Hematopoietic multipotent progenitor cell (in vitro differentiated cells): ENCODE data around the gene ARHGAP6. TPM values are rescaled to one million over a fixed set of nuclear protein-coding genes. Genes with fewer than 3 reads are reported as not detected.

Experiments
- DNase-seq, 3 donors: peaks; one replicate each; pipeline ENCODE4 v3.0.0-alpha.2; 2011 to 2015; ENCODE audit warnings: low read depth in 2 of 3, low spot score in 2 of 3
- total RNA-seq: library from RNA; depleted of rRNA; stranded (reverse); fragments of >200 nt; gene quantifications from one replicate; pipeline ENCODE4 v1.2.3, GENCODE V29; 2012

Gene ARHGAP6
- total RNA-seq, 1 donor, result 1.3 TPM

DNA sequence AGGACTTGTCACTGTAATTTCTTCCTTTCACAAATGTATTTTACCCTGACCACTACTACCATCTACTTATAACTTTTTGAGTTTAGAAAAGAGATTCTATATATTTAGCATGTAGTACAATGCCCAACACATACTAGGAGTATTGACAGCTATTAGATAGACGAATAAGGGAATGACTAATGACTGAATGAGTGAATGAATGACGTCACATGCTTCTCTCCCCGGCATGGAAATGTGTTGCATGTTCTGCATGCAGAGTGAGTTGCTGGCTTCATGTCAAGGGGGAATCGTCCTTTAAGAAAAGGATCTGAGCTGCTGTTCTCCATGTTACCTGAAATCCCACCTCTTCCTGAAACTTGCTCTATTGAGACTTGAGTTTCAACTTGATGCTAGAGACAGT lies 459.9 kb downstream of the ARHGAP6 start:
- no peak for DNase-seq

- DNase-seq, result no peak
These were observed 468.0 kb downstream of the ARHGAP6 start for GRCh38 chrX:11197671-11198070.

- no peak for DNase-seq
These were observed 469.2 kb downstream of the ARHGAP6 start for GRCh38 chrX:11196476-11196875.

- no peak for DNase-seq
These were observed 472.7 kb downstream of the ARHGAP6 start for GRCh38 chrX:11193035-11193469.

DNA sequence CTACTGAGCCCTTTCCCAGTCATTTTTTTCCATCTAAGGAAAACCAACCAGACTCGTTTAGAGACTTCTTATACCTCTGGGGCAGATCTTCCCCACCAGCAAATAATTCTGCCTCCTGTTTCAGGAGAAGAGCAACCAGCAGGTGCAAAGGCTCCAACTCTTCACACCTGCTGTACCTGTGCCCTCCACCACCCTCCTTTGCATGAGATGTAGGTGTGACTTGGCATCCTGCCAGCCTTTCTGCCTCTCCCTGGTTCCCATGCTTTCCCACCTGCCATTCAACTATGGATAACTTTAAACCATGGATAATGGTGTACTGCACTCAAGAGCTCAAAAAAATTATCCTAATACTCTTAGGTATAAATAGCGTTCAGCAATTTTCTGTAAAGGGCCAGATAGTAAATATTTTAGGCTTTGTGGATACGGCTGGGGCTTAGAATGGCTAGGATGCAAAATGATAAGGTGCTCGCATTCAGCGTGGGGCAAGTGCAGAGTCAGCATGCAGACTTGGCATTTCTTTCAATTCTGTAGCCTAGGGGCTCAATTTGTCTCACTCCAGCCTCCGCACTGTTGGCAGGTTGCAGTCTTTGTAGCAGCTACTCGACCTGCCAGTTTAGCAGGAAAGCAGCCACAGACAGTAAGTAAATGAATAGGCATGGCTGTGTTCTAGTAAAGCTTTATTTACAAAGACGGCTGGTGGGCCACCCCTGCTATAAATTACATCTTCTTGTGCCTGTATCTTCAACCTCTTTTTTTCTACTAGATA lies 474.8 kb downstream of the ARHGAP6 start:
- no peak for DNase-seq

GRCh38 chrX:11189097-11189496 lies 476.6 kb downstream of the ARHGAP6 start:
- no peak for DNase-seq

DNA sequence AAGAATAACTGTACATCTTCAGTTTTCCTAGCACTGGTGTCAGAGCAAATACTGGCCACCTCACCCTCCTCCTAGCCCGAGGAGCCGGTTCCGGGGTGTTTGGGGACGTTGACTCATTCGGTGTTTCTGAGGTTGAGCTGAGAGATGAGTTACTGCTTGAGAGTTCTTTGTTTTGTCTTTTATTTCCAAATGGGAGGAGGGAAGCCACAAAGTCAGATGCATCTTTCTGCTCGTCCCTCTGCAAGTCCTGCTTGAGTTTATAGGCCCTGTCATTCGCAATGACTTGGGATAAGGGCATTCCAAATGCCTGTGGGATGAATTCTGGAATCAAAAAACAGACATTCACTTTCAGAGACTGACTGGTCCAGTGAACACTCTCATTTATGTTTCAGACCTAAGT lies 477.1 kb downstream of the ARHGAP6 start:
- no peak for DNase-seq

GRCh38 chrX:11187001-11187400 lies 478.7 kb downstream of the ARHGAP6 start:
- DNase-seq, result no peak

GRCh38 chrX:11185861-11186260 lies 479.9 kb downstream of the ARHGAP6 start:
- DNase-seq, result no peak

DNA sequence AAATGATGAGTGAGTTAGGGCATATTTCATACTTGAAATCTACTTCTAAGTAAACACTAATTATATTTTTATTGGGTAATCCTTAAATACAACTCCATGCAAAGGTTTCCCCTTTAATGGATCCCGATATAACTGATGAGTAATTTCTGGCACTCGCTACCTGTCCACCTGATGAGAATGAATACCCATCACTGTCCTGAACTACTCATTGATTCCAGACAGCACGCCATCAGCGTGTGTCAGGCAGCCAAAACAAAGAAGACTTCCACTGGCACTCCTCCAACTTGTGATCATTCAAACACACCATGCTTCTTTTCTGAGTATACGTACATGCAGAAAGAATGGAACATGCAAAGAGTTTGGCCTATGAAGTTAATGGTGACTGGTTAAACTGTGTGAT lies 485.1 kb downstream of the ARHGAP6 start:
- no peak for DNase-seq

DNA sequence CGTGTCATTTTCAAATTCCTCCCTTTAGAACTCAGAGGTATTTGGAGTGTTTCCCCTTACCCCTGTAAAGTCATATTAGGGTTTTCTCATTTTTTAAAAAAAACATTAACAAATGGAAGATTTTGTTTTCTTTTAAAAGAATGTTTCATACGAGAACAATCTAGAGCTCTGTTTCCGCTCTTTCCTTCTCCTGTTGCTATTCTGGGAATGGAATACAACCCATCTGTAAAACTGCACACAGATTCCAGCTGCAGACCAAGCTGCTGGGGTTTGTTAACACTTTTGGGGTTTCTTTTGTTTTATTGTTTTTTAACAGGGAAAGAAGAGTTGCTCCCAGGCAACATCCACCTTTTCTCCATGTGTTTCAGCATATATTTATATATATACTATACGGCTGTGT lies 493.3 kb downstream of the ARHGAP6 start:
- no peak for DNase-seq

DNA sequence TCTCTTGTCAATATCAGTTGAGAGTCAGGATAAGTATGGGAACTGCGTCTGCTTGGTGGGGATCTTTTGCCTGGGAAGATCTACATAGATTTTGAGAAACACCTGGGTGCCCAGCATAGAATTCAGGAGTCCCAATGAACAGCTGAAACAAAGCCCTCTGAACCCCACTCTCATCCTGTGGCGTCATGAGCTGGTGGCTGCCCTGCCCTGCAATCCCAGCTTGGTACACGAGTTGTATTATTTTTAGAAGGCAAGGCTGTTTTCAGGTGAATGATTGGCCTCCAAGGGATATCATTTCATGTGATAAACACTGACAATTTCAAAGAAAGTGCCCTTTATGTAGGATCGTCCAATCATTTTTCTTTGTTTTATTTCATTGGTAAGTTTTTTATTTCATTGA lies 493.8 kb downstream of the ARHGAP6 start:
- DNase-seq, result no peak

- DNase-seq, result no peak
These were observed 501.3 kb downstream of the ARHGAP6 start for GRCh38 chrX:11164433-11164832.

- no peak for DNase-seq
These were observed 506.6 kb downstream of the ARHGAP6 start for GRCh38 chrX:11159149-11159548.

- DNase-seq, result no peak
These were observed 513.7 kb downstream of the ARHGAP6 start for GRCh38 chrX:11151799-11152559.

GRCh38 chrX:11148401-11148800 lies 517.3 kb downstream of the ARHGAP6 start:
- no peak for DNase-seq

GRCh38 chrX:11146411-11146810 lies 519.3 kb downstream of the ARHGAP6 start:
- DNase-seq, result no peak

DNA sequence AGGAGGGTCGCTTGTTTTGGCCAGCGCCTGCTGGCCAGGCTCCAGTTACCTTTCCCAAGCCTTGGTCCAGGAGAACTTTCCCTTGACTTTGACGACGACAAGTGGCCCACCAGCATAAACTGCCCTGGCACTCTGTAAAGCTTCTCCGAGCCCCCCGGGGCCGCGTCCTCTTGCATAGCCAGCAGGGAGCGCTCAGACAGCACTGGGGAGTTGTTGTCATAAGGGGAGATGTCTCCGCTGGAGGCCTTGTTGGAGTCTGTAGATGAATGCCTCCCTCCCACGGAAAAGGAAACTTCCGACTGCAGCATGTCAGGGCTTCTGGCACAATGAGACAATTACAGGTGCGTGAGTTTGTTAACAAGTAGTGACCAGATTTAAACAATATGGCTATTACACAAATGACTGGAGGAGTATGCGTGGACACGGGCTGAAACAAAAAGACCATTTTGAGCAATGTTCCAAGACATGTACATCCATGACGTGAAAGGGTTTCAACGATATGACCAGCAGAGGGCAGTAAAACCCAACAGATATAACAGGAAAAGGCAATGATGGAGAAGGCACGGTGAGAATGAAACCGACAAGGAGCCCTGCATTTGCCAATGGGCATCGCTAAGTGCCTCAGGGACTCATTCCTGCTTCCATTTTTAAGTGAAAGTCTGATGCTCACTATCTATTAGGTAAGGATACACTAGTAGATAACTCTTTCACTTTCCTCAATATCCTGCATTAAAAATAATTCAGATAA lies 521.6 kb downstream of the ARHGAP6 start:
- peak; percentile 37 to 89 (median 70) for DNase-seq

DNA sequence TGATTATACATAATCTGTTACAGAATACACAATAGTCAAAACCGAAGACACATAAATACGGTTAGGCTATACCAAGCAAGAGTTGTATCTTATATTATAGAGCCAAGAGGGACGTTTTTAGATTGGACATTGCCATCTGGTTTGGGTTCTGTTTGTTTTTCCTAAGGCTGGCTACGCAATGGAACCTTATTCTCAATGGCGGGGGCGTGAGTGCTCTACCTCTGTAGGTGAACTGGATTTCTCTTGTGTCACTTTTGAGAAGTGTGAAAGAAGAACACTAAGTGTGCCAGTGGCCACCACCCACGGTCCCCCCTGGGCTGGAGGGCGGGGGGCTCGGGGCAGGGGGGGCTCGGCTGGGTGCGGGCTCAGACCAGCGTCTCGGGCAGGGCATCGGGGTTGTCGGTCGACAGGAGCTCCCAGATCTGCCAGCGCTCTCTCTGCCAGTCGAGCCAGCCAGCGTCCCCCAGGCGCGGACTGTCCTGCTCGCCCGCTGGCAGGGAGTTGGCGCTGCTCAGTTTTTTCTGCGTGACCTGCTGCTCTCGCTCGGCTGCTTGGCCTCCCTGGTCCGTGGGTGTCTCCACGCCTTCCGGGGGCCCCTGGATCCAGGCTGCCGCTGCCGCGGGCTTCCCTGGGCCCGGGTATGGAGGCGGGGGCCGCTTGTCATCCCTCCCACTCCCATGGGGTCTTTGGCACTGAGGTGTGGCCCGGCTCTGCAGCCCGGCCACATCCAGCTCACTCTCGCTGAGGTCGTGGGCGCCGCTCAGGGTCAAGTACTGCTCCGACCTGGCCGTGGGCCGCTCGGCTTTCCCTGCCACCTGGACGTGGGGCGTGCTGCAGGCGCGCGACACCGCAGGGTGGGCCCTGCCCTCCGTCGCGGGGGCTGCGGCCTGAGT lies 527.0 kb downstream of the ARHGAP6 start:
- no peak for DNase-seq

DNA sequence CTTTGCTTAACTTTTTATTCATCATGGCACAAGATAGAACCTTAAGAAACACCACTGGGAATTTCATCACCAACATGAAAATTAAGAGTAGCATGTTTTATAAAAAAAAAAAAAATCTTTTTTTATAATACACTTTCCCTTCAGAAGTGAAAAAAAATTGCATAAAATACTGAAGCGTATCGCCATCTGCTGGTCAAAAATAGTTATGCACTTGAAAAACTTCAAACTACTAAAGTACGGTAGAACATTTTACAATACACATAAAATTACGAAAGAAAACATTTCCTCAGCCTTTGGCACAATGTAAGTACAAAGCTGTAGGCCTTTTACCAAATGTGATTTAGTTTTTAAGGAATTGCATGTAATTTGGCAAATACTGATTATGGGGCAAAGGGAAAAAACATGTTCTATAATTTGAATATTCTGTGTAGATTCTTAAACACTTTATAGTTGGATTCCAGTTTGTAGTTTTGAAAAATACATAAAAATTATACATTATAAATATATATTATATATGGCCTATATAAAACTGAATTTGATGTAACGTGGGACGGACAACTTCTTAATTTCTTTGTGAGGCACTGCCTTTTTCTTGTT lies 528.1 kb downstream of the ARHGAP6 start:
- peak; percentile 24 to 64 (median 33) for DNase-seq
